Fibroblast of lung (primary cell): ENCODE results near the gene SLC22A17. TPM values are rescaled to one million over a fixed set of nuclear protein-coding genes. Genes with fewer than 3 reads are reported as not detected.

ENCODE experiments used
- DNase-seq, 2 donors: peaks; one replicate each; pipeline versions ENCODE4 v3.0.0 to v3.0.0-alpha.2; 2010; ENCODE audit warnings: low read depth in 2 of 2
- H2AFZ ChIP-seq: 2 replicates; pipeline ENCODE4 v1.5.1; 2012; ENCODE audit warnings: low read length, control low read depth, inconsistent platforms
- H3K27ac ChIP-seq: 2 replicates; pipeline ENCODE4 v1.5.1; 2011; ENCODE audit warnings: low read length, control low read depth; ENCODE audit not compliant: insufficient read depth
- H3K27me3 ChIP-seq: 2 replicates; pipeline ENCODE4 v1.5.1; 2011; ENCODE audit warnings: mild to moderate bottlenecking, low read length; ENCODE audit not compliant: control insufficient read depth, insufficient read depth
- H3K36me3 ChIP-seq: 2 replicates; pipeline ENCODE4 v1.5.1; 2011; ENCODE audit warnings: low read length; ENCODE audit not compliant: control insufficient read depth, insufficient read depth
- H3K4me1 ChIP-seq: 2 replicates; pipeline ENCODE4 v1.5.1; 2011; ENCODE audit warnings: low read length; ENCODE audit not compliant: control insufficient read depth, insufficient read depth; ENCODE audit errors: extremely low read depth
- H3K4me2 ChIP-seq: 2 replicates; pipeline ENCODE4 v1.5.1; 2011; ENCODE audit warnings: low read length, control low read depth; ENCODE audit not compliant: insufficient read depth; ENCODE audit errors: extremely low read depth
- H3K4me3 ChIP-seq, 4 experiments: fragments of 200-600 bp in 1 of 4; sonication (generic) in 1 of 4; replicated peaks in 1 of 4; 2 replicates each; pipeline ENCODE4 v1.5.1; 2011 to 2016; ENCODE audit warnings: low read length in 4 of 4, low read depth in 3 of 4, mild to moderate bottlenecking in 3 of 4, control low read depth in 2 of 4, inconsistent platforms in 1 of 4, mixed read lengths in 1 of 4; ENCODE audit not compliant: insufficient read depth in 1 of 4; ENCODE audit errors: control extremely low read depth in 1 of 4
- H3K79me2 ChIP-seq: 2 replicates; pipeline ENCODE4 v1.5.1; 2012; ENCODE audit warnings: mild to moderate bottlenecking, low read length, inconsistent platforms; ENCODE audit not compliant: control insufficient read depth, insufficient read depth
- H3K9ac ChIP-seq: 2 replicates; pipeline ENCODE4 v1.5.1; 2011; ENCODE audit warnings: mild to moderate bottlenecking, low read length, control low read depth; ENCODE audit not compliant: insufficient read depth
- H3K9me3 ChIP-seq: 2 replicates; pipeline ENCODE4 v1.5.1; 2012; ENCODE audit warnings: low read depth, low read length; ENCODE audit not compliant: control insufficient read depth, insufficient read depth
- H4K20me1 ChIP-seq: 2 replicates; pipeline ENCODE4 v1.5.1; 2011; ENCODE audit warnings: low read length; ENCODE audit not compliant: control insufficient read depth, insufficient read depth; ENCODE audit errors: extremely low read depth
- EZH2 ChIP-seq: IDR thresholded peaks from 2 replicates; pipeline ENCODE4 v1.5.1; 2012; ENCODE audit warnings: low read length, control low read depth, mild to moderate bottlenecking; ENCODE audit errors: missing control alignments
- polyA plus RNA-seq, 2 donors: library from polyadenylated mRNA; depleted of rRNA in 1 of 2; stranded (reverse) in 1 of 2; unstranded in 1 of 2; fragments of >200 nt; gene quantifications; 2 replicates each; pipeline ENCODE4 v1.2.1, GENCODE V29; 2011 to 2012; ENCODE audit warnings: missing spikeins in 1 of 2
- total RNA-seq: library from RNA; depleted of rRNA; stranded (reverse); fragments of >200 nt; gene quantifications from 2 replicates; pipeline ENCODE4 v1.2.1, GENCODE V29; 2014
- TF ChIP-seq, protein P1 (sequence below), 2 donors: IDR thresholded peaks in 1 of 2; conservative IDR thresholded peaks in 1 of 2; 1 replicate in 1 of 2; 2 replicates in 1 of 2; pipeline ENCODE4 v1.5.1; 2011 to 2012; ENCODE audit warnings: low read length in 2 of 2, control low read depth in 1 of 2, inconsistent platforms in 1 of 2, low read depth in 1 of 2, mild to moderate bottlenecking in 1 of 2

The SLC22A17 gene
- total and polyA plus RNA-seq, 2 donors (not counting 1 experiment from before 2014, with no cell fraction given): 7.9 to 23.1 TPM

DNA sequence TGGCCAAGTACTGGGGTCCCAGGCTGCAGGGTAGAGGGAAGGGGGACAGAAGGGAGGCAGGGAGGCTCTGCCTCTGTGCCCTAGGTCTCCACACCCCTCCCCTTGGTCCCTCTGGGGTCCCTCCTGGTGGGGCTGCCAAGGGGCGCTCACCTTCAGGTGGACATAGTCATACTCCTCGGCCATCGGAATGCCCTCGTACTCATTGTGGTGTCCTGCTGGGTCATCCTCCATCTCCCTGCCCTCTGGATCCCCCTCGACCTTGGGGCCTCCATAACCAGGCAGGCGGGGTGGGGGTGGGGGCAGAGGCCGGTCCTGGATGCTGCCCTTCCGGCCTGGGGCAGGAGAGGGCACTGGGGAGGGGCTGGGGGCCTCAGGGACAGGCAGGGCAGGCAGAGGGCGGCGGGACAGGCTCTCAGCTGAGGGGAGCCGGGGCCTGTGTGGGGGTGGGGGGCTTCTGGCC is 6.5 kb upstream of the SLC22A17 start:
- Histone ChIP-seq H4K20me1 (no peaks in the 10 kb centered on the region), H3K4me2 (no peak overlapping the region), H3K9ac (no peak overlapping the region), H3K27me3 (peaks cover 4% of the 10 kb centered on the region), H3K36me3 (no peaks in the 10 kb centered on the region), H3K79me2 (no peaks in the 10 kb centered on the region), H2AFZ (no peak overlapping the region), H3K9me3 (no peaks in the 10 kb centered on the region), H3K27ac (no peak overlapping the region), H3K4me1 (no peaks in the 10 kb centered on the region), H3K4me3 (no peak overlapping the region)
- no peak for DNase-seq
- TF ChIP-seq, protein P1, sequence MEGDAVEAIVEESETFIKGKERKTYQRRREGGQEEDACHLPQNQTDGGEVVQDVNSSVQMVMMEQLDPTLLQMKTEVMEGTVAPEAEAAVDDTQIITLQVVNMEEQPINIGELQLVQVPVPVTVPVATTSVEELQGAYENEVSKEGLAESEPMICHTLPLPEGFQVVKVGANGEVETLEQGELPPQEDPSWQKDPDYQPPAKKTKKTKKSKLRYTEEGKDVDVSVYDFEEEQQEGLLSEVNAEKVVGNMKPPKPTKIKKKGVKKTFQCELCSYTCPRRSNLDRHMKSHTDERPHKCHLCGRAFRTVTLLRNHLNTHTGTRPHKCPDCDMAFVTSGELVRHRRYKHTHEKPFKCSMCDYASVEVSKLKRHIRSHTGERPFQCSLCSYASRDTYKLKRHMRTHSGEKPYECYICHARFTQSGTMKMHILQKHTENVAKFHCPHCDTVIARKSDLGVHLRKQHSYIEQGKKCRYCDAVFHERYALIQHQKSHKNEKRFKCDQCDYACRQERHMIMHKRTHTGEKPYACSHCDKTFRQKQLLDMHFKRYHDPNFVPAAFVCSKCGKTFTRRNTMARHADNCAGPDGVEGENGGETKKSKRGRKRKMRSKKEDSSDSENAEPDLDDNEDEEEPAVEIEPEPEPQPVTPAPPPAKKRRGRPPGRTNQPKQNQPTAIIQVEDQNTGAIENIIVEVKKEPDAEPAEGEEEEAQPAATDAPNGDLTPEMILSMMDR (conservative IDR thresholded peaks at IDR 0.05 in 1 of 2, IDR thresholded peaks at IDR 0.05 in 1 of 2; ENCODE audit: low read depth in 1 of 2, low read length in 2 of 2): no peak
- TF ChIP-seq EZH2: no peak

DNA sequence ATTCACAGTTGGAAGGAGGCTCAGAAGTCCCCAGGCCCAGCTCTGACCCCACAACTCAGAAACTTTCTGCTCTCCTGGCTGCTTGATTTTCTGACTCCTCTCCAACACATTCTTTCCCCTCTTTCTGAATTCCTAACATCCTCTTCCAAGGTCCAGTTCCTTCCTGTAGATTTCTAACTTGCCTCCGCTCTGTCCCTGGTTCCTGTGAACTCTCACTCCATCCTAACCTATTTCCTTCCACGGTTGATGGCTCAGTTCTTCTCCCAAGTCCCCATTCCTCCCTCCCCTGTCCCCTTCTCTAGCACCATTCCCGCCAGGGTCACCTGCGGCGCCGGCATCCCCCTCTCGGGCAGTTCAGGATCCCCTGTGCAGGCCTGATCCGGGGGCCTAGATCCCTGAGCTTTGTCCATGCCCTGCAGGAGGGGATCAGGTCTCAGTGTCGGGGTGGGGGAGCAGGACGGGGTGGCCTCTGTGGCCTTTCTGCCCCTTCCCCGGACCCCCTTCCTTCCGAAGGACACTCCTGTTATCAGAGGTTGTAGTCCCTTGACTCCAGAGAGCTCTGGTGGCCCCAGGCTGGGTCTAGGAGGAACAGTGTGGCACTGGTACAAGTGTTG is 6.0 kb upstream of the SLC22A17 start:
- Histone ChIP-seq H3K36me3 (no peaks in the 10 kb centered on the region), H4K20me1 (no peaks in the 10 kb centered on the region), H3K27ac (no peak overlapping the region), H3K27me3 (no peaks in the 10 kb centered on the region), H3K9me3 (no peaks in the 10 kb centered on the region), H3K4me2 (no peak overlapping the region), H3K79me2 (no peaks in the 10 kb centered on the region), H3K4me3 (no peak overlapping the region), H2AFZ (no peak overlapping the region), H3K4me1 (no peaks in the 10 kb centered on the region), H3K9ac (no peak overlapping the region)
- no peak for DNase-seq
- TF ChIP-seq, protein P1 (conservative IDR thresholded peaks at IDR 0.05 in 1 of 2, IDR thresholded peaks at IDR 0.05 in 1 of 2; ENCODE audit: low read depth in 1 of 2, low read length in 2 of 2): no peak
- no peak for TF ChIP-seq EZH2

DNA sequence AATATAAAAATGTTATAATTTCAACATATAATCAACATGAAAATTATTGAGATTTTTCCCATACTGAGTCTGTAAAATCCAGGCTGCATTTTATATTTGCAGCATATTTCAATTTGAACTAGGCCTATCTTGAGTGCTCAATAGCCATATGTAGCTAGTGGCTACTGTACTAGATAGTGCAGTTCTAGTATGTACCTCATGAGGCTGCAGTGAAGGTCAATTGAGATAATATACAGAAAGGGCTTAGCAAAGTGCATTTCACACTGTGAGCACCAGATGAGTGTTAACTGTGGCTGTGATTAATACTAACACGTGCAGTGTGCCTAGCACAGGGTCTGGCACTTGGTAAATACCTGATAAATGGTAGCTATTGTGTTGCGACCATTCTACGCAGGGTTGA is 5.4 kb upstream of the SLC22A17 start:
- no peak for DNase-seq
- TF ChIP-seq EZH2: no peak
- TF ChIP-seq, protein P1 (conservative IDR thresholded peaks at IDR 0.05 in 1 of 2, IDR thresholded peaks at IDR 0.05 in 1 of 2; ENCODE audit: low read depth in 1 of 2, low read length in 2 of 2): no peak
- no peak overlapping the region for H2AFZ ChIP-seq

More for the DNA sequence above, 5.4 kb upstream of the SLC22A17 start:
- Histone ChIP-seq H3K36me3 (no peaks in the 10 kb centered on the region), H3K4me2 (no peak overlapping the region), H3K27ac (no peak overlapping the region), H3K9ac (no peak overlapping the region), H3K79me2 (no peaks in the 10 kb centered on the region), H4K20me1 (no peaks in the 10 kb centered on the region), H3K4me3 (no peak overlapping the region), H3K9me3 (no peaks in the 10 kb centered on the region), H3K27me3 (no peaks in the 10 kb centered on the region), H3K4me1 (no peaks in the 10 kb centered on the region)
